Measurements from ENCODE around the gene RRAGC. TPM values are rescaled to one million over a fixed set of nuclear protein-coding genes. Genes with fewer than 3 reads are reported as not detected.
A peak's percentile ranks its signal among the peaks of the same experiment; 100 is the strongest.

RRAGC gene
- polyA plus RNA-seq, 3 donors, result 6.6 to 10.4 (median 8.0) TPM

DNA sequence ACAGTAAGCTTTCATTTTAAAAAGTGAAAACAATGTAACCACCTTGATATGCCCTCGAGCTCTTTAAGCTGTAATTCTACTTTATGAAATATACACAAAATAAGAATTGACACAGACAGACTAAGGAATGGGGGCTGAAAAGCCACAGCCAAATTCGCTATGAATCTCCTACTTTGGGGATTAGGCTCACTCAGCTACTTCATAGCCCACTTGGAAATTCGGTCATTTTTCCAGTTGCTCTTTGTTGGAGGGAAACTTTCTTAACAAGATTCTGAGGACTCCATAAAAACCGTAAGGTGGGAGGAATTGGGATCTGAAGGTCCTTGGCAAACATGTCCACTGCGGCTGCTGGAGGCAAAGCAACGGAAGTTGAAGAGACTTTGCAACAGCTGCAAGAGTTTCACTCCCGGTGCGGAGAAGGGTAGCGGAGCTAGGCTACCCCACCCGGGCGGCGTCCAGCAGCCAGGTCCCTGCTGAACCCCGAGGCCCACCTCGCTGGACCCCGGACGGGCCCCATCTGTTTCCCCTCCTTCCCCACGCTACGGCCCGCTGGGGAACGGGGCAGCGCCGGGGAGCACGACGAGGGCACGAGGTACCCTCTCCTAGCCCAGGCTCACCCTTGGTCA is 12.9 kb upstream of the RRAGC start:
- H3K4me3 ChIP-seq (replicated peaks in 1 of 3; ENCODE audit: low read depth in 2 of 3, low read length in 3 of 3), result peak overlapping the region; percentile 74 to 91 (median 82)
- H3K9me3 ChIP-seq (replicated peaks in 1 of 2; ENCODE audit: control insufficient read depth in 1 of 2, insufficient read depth in 1 of 2, low read length in 2 of 2), result no peaks in the 10 kb centered on the region
- TF ChIP-seq, protein P1, sequence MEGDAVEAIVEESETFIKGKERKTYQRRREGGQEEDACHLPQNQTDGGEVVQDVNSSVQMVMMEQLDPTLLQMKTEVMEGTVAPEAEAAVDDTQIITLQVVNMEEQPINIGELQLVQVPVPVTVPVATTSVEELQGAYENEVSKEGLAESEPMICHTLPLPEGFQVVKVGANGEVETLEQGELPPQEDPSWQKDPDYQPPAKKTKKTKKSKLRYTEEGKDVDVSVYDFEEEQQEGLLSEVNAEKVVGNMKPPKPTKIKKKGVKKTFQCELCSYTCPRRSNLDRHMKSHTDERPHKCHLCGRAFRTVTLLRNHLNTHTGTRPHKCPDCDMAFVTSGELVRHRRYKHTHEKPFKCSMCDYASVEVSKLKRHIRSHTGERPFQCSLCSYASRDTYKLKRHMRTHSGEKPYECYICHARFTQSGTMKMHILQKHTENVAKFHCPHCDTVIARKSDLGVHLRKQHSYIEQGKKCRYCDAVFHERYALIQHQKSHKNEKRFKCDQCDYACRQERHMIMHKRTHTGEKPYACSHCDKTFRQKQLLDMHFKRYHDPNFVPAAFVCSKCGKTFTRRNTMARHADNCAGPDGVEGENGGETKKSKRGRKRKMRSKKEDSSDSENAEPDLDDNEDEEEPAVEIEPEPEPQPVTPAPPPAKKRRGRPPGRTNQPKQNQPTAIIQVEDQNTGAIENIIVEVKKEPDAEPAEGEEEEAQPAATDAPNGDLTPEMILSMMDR (IDR thresholded peaks at IDR 0.05), result no peak
- WGBS (ENCODE audit: insufficient coverage), result 0% methylated on average over 22 of the region's 25 CpGs
- no peaks in the 10 kb centered on the region for H3K36me3 ChIP-seq (replicated peaks in 1 of 2; ENCODE audit: control insufficient read depth in 1 of 2, insufficient read depth in 2 of 2, low read length in 2 of 2)
- Mint-ChIP-seq H3K4me3 (peak overlapping the region; percentile 91 to 92), H3K4me1 (peaks cover 29% of the 10 kb centered on the region), H3K9me3 (no peaks in the 10 kb centered on the region), H3K27me3 (ENCODE audit: low read depth in 3 of 3) (peaks cover 0 to 2% (median 2%) of the 10 kb centered on the region in 3 donors), H3K27ac (peak overlapping the region; percentile 50 to 85 (median 76)), H3K36me3 (peaks cover 8 to 15% of the 10 kb centered on the region in 2 donors)
- H3K27ac ChIP-seq (ENCODE audit: low read depth in 1 of 2, low read length in 2 of 2), result peak overlapping the region in 1 of 2 donors; percentile 71
- H3K27me3 ChIP-seq (ENCODE audit: control insufficient read depth in 2 of 2, insufficient read depth in 2 of 2, low read length in 2 of 2), result no peaks in the 10 kb centered on the region
- intact Hi-C loops (cut with micrococcal nuclease), result loop anchor here in 1 of 2 donors (1.0 kb wide), 1 partner anchor 12 kb away; no protein-coding TSS in a partner anchor
- H3K9ac ChIP-seq (ENCODE audit: insufficient read depth, low read length, poor library complexity, severe bottlenecking), result peak overlapping the region; percentile 77
- peak overlapping the region; percentile 98 for H2AFZ ChIP-seq (ENCODE audit: insufficient read depth, low read depth, low read length, poor library complexity, severe bottlenecking)
- peaks cover 27 to 36% of the 10 kb centered on the region in 2 donors for H3K4me1 ChIP-seq (ENCODE audit: control insufficient read depth in 1 of 2, insufficient read depth in 2 of 2, low read length in 2 of 2)
- H3K79me2 ChIP-seq (ENCODE audit: insufficient read depth, low read length), result peaks cover 62% of the 10 kb centered on the region
- DNase-seq, result peak in 2 of 3 donors; percentile 7 to 28
- peaks cover 25% of the 10 kb centered on the region for H4K20me1 ChIP-seq (ENCODE audit: insufficient read depth, low read length)
- peak overlapping the region; percentile 91 for H3K4me2 ChIP-seq (replicated peaks; ENCODE audit: extremely low read depth, low read length, poor library complexity, severe bottlenecking)

DNA sequence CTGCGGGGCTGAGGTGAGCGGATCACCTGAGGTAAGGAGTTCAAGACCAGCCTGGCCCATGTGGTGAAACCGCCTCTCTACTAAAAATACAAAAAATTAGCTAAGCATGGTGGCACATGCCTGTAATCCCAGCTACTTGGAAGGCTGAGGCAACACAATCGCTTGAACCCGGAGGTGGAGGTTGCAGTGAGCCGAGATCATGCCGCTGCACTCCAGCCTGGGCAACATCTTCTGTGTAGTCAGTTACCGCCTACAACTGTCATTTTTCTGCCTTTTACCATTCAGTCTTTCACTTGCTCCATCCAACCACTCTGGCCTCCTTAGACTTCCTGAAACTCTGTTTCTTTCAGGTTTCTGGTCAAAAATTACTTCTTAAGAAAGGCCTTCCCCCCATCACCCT is 11.4 kb upstream of the RRAGC start:
- H3K27me3 ChIP-seq (ENCODE audit: control insufficient read depth in 2 of 2, insufficient read depth in 2 of 2, low read length in 2 of 2), result no peaks in the 10 kb centered on the region
- intact Hi-C loops (cut with micrococcal nuclease), result no loop called here
- Mint-ChIP-seq H3K27me3 (ENCODE audit: low read depth in 3 of 3) (peaks cover 0 to 2% (median 0%) of the 10 kb centered on the region in 3 donors), H3K9me3 (no peaks in the 10 kb centered on the region), H3K4me1 (peaks cover 30% of the 10 kb centered on the region), H3K27ac (peak overlapping the region in 5 of 7 donors; percentile 2 to 66 (median 35)), H3K4me3 (no peak overlapping the region), H3K36me3 (peaks cover 14 to 27% of the 10 kb centered on the region in 2 donors)
- H3K4me2 ChIP-seq (replicated peaks; ENCODE audit: extremely low read depth, low read length, poor library complexity, severe bottlenecking), result no peak overlapping the region
- H3K27ac ChIP-seq (ENCODE audit: low read depth in 1 of 2, low read length in 2 of 2), result no peak overlapping the region
- H3K79me2 ChIP-seq (ENCODE audit: insufficient read depth, low read length), result peaks cover 75% of the 10 kb centered on the region
- WGBS (ENCODE audit: insufficient coverage), result 98% methylated on average over 6 of the region's 8 CpGs
- TF ChIP-seq, protein P1 (IDR thresholded peaks at IDR 0.05), result no peak
- no peak overlapping the region for H3K9ac ChIP-seq (ENCODE audit: insufficient read depth, low read length, poor library complexity, severe bottlenecking)
- no peak for DNase-seq
- peaks cover 0 to 13% of the 10 kb centered on the region in 2 donors for H3K36me3 ChIP-seq (replicated peaks in 1 of 2; ENCODE audit: control insufficient read depth in 1 of 2, insufficient read depth in 2 of 2, low read length in 2 of 2)
- H3K4me1 ChIP-seq (ENCODE audit: control insufficient read depth in 1 of 2, insufficient read depth in 2 of 2, low read length in 2 of 2), result peaks cover 27 to 36% of the 10 kb centered on the region in 2 donors
- no peak overlapping the region for H3K4me3 ChIP-seq (replicated peaks in 1 of 3; ENCODE audit: low read depth in 2 of 3, low read length in 3 of 3)
- no peak overlapping the region for H2AFZ ChIP-seq (ENCODE audit: insufficient read depth, low read depth, low read length, poor library complexity, severe bottlenecking)
- no peaks in the 10 kb centered on the region for H3K9me3 ChIP-seq (replicated peaks in 1 of 2; ENCODE audit: control insufficient read depth in 1 of 2, insufficient read depth in 1 of 2, low read length in 2 of 2)
- peaks cover 30% of the 10 kb centered on the region for H4K20me1 ChIP-seq (ENCODE audit: insufficient read depth, low read length)
